GM19035 (cell line): ENCODE measurements around the gene EEF1B2.
"Not testable (repeated sequence)": the region's sequence is repeated elsewhere in the genome, so short reads cannot be mapped to it uniquely, and the experiment has no call there.

Experiments used
- ATAC-seq: cut with Tn5 transposase; IDR thresholded peaks from one replicate; pipeline ENCODE4 v1.9.1; 2021; ENCODE audit not compliant: unreplicated experiment

Gene EEF1B2

DNA sequence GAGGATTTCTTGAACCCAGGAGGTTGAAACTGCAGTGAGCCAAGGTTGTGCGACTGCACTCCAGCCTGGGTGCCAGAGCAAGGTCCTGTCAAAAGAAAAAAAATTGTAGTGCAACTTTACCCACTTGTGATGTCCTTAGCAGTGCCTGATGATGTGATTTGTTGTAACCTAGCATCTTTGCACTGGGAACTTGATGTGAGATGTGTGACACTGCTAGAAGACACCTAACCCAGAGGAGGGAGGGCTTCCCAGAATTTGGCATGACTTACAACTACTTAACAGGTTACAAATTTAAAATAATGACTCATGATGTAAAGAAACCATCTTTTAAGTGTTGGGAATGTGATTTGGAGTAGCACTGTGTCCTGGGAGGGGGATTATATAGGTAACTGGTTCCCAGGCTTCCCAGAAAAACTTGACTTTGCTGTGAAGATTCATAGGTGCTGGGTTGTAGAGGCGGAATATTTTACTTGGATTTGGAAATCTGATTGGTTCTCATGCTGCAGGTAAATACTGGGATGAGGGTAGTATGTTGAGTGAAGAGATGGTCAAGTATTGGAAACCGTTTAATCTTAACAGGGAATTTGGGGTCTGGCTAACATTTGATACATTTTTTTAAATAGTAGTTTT, 3.7 kb downstream of the EEF1B2 start:
- no peak for ATAC-seq

DNA sequence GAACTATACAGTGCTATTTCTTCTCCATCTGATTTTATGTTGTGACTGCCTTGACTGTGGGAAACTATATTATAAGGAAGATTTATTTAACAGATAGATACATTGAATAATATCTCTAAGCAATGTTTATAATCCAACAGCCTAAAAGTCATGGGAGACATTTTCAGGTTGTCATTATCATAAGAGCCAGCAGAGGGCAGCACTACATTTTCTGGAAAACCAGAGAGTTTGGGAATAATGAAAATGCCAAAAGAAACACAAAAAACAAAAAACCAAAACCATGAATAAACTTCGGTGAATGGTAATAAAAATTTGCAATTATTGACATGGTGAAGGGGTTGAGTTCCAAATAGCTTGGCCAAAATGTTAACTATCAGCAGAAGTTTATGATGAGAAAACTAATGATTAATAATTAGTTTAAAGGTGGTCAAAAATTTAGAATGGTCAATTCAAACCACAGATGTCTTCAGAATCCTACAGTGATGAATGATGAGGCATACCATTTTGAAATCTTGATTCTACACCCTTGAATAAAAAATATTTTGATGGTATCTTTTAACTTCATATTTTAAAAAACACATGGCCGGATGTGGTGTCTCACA, 4.7 kb downstream of the EEF1B2 start:
- no peak for ATAC-seq

DNA sequence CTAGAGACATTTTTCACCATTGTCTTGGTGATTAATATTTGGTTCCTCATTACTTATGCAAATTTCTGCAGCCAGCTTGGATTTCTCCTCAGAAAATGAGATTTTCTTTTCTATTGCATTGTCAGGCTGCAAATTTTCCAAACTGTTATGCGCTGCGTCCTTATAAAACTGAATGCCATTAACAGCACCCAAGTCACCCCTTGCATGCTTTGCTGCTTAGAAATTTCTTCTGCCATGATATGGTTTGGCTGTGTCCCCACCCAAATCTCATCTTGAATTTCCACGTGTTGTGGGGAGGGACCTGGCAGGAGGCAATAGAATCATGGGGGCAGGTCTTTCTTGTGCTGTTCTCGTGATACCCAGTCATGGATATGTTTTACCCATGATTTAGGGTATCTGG, 8.5 kb downstream of the EEF1B2 start:
- not testable (repeated sequence) for ATAC-seq

DNA sequence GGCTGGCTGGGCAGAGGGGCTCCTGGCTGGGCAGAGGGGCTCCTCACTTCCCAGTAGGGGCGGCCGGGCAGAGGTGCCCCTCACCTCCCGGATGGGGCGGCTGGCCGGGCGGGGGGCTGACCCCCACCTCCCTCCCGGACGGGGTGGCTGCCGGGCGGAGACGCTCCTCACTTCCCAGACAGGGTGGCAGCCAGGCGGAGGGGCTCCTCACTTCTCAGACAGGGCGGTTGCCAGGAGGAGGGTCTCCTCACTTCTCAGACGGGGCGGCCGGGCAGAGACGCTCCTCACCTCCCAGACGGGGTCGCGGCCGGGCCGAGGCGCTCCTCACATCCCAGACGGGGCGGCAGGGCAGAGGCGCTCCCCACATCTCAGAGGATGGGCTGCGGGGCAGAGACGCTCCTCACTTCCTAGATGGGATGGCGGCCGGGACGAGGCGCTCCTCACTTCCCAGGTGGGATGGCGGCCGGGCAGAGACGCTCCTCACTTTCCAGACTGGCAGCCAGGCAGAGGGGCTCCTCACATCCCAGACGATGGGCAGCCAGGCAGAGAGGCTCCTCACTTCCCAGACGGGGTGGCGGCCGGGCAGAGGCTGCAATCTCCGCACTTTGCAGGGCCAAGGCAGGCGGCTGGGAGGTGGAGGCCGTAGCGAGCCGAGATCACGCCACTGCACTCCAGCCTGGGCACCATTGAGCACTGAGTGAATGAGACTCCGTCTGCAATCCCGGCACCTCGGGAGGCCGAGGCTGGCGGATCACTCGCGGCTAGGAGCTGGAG, 12.1 kb downstream of the EEF1B2 start:
- ATAC-seq, result not testable (repeated sequence)

DNA sequence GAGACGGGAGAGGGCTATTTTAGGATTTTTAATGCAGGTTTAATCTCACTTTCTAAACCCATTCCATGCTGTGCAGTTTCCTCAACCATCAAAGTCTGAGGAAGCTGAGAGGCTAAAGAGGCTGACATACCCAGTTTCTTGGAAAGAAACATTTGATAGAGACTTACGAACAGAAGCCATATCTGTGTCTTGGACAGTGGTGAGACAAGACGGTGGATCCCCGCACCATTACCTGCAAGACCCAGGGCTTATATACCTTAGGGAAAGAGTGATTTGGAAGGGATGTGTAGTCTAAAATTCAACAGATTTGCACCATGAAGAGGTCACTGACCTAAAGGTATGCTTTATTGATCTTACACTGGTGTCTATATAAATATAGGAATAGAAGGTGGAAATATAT, 13.5 kb downstream of the EEF1B2 start:
- no peak for ATAC-seq

DNA sequence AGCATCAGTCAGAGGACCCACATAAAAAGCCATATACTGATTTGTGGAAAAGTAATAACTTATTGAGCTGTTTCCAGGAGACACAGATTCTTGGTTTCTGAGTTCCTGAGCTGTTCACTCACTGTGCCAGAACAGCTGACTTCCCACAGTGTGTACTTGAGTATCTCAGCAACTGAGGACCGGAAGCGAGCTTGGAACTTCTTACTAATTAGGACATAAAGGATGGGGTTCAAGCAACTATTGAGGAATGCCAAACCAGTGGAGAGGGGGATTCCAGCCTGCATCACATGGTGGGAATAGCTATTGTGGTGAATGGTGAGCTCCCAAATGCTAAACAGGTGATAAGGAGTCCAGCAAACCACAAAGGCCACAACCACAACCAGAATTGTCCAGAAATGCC, 16.4 kb downstream of the EEF1B2 start:
- ATAC-seq, result no peak

DNA sequence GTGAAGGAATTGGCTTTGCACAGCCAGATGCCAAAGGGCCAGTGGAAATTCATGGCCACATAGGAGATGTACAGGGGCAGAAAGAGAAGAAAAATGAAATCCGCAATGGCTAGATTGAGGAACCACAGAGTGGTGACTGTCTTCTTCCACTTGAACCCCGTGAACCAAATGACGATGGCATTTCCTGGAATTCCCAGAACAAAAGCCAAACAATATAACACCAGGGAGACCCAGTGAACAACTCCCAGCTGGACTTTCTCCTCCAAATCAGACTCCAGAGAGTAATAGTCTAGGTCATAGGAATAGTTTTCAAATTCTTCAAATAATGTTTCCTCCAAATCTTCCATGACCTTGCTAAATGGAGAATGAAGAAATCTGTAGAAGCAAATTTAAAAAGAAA, 17.2 kb downstream of the EEF1B2 start:
- no peak for ATAC-seq

DNA sequence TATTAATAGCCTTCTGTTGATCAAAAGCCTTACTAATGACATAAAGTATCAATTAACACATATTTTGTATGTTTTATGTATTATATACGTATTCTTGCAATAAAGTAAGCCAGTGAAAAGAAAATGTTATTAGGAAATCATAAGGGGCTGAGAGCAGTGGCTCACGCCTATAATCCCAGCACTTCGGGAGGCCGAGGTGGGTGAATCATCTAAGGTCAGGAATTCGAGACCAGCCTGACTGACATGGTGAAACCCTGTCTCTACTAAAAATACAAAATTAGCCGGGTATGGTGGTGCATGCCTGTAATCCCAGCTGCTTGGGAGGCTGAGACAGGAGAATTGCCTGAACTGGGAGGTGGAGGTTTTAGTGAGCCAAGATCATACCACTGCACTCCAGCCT, 21.8 kb downstream of the EEF1B2 start:
- ATAC-seq, result not testable (repeated sequence)

DNA sequence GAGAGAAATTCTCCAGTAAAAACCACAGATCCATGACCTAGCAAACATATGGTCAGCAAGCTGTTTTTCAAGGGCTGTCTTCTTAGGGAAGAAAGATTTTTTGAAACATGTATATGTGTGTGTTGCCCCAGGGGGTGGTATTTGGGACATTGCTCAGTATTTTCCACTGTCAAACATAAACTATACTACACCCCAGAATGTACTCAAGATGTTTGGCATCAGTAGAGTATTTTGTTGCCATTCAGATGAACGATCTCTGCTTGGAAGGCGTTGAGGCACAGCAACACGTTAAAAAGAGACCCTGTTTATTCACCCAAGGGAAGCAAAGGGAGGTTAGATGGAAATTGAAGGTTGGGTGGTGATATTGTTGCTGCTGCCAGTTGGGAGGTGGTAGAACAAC, 30.0 kb downstream of the EEF1B2 start:
- no peak for ATAC-seq

DNA sequence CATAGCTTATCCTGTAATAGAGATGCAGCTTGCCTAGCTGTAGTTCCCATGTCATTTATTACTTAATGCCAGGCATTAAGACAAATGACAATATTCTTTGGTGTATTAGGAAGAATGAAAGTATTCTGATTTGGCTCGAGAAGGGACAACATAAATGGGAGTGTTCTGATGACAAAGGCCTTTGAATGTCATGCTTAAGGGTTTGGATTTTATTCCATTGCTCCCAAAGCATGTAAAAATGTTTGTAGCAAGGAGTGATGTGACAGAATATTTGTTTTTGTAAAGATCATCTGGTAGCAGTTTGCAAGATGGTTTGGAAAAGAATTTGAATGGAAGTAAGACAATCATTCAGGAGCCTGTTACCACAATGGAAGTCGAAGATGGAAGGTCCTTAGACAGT, 30.4 kb downstream of the EEF1B2 start:
- ATAC-seq, result no peak

DNA sequence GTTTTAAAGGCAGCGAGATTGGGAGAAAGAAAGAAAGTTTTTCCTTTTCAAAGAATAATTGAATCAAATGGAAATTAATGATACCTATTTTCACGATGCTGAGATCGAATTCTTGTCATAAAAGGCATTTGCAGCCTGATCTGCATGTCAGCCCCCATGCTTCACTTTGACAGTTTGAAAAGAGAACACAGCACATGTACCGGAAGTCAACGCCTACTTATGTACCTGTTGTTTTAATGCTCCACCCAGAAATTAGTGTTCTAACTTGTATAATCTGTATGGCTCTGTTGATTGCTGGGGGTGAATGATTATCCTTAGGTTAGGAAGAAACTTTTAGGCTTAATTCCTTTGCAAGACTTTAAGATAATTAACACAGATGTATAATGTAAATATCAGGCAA, 31.0 kb downstream of the EEF1B2 start:
- no peak for ATAC-seq

DNA sequence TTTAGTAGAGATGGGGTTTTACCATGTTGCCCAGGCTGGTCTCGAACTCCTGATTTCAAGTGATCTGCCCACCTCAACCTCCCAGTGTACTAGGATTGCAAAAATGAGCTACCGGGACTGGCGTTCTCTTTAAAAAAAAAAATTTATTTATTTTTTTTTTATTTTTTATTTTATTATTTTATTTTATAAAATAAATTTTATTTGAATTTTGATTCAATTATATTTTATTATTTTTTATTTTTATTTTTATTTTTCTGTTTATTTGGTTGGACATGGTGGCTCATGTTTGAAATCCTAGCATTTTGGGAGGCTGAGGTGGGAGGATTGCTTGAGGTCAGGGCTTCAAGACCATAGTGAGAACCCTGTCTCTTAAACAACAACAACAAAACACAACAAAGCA, 32.5 kb downstream of the EEF1B2 start:
- ATAC-seq, result no peak

DNA sequence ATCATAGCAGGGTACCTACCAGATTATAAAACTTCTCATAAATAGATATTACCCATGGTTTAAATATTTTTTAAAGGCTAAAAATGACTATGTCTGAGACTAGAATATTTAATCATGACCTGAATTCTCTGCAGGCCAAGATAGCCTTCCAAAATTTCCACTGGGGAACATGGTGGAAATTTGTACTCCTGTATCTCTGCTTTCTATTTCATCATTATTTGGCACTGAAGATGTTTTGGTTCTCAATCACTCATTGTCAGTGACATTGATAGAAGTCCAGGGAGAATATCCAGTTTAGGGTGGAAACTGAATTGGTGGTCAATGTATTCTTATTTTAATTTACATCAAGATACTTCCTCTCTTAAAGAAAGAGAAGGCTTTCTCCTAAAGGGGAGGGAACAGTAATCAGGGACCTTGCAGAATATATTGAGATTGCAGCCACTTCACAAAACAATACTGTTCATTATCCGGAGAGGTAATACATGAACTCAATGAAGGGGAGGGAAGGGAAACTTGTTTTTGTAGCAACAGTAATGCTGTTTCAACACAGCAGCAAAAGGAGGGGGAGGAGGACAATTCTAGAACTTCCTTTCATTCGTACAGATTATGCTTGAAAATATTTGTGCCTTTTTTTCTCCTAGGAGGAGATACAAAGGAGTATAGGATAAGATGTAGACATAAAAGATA, 34.1 kb downstream of the EEF1B2 start:
- no peak for ATAC-seq

DNA sequence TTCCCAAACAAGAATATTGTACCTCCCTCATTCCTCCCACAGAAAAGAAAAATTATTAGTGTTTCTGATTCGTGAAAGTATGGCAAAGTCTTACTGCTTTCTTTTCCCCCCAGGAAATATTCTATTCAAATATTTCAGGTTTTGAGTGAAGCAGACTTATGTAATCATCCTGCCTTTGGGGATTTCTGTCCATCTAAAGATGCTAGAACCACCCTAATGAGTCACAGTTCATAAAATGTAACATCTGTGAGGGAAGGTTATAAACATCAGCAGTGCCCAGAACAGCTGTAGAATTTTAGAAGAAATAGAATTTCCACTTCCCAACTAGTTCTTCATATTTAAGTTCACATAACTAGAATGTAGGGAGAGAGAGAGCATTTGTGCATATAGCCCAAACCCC, 39.0 kb downstream of the EEF1B2 start:
- no peak for ATAC-seq

DNA sequence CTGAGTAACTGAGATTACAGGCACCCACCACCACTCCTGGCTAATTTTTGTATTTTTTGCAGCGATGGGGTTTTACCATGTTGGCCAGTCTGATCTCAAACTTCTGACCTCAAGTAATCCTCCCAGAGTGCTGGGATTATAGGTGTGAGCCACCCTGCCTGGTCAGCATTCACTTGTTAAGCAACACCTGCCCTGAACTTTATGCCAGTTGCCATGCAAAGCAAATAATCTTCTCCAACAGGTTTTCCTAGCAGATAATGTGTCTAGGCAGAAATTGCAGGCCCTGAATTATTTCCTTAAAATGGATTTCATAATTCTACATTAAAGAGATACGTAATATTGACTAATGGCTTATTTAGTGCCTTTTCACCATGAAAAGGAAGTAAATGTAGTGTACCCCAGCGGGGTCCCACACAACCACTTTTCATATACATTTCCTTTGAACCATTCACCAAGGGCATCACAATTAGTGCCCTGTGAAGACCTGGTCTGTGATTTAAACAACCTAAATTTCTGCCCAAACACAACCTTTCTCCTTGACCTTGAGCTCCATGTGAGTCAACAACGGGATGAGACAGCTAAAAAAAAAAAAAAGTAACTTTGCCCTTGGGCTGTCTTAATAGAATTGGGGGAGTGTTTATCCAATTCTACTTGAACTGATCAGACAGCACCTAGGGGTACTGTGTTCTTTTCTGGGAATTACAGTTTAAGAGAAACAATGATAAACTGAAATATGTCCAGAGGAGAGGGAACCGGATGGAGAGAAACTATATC, 41.6 kb downstream of the EEF1B2 start:
- no peak for ATAC-seq

DNA sequence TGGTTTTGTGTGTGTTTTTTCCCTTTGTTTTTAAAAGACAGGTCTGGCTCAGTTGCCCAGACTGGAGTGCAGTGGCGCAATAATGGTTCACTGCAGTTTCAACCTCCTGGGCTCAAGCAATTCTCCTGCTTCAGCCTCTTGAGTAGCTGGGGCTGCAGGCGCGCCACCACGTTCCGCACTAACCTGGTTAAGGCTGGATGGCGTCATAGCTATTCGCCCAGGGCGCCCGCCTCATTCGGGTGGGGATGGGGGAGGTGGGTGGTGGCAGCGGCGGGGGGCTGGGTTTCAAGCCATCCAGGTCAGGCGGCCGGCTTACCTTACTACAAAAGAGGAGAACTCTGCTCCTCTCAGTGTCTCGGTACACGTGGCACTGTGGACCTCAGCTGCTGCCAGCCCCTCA, 42.8 kb downstream of the EEF1B2 start:
- no peak for ATAC-seq

DNA sequence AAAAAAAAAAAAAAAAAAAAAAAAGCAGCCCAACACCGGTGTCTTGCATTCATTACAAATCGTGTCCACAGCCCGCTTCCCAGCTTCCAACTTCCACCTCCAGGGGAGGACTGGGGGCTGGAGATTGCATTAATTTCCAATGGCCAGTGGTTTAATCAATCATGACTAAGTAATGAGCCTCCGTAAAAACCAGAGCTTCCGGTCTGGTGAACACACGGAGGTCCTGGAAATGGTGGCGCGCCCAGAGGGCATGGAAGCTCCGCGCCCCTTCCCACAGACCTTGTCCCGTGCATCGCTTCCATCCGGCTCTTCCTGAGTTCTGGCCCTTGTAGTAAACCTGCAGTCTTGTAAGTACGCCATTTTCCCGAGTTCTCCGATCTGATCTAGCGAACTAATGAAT, 43.6 kb downstream of the EEF1B2 start:
- ATAC-seq, result no peak

DNA sequence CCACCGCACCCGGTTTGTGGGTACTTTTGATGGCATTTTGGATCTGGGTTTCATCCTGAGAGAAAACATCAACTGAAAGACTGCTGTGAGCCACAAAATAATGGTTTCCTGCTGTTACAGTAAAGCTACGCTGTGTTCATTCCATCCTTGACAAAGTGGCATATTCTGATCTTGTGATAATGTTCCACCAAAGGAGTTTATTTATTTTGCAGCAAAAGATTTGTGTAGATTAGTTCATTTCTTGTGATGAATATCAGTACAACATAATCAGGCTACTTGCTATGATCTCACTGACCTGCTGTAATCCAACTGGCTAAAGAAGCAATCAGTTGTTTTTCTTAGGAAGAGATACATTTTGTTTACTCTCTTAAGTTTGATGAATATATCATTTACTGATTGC, 45.0 kb downstream of the EEF1B2 start:
- ATAC-seq, result no peak

DNA sequence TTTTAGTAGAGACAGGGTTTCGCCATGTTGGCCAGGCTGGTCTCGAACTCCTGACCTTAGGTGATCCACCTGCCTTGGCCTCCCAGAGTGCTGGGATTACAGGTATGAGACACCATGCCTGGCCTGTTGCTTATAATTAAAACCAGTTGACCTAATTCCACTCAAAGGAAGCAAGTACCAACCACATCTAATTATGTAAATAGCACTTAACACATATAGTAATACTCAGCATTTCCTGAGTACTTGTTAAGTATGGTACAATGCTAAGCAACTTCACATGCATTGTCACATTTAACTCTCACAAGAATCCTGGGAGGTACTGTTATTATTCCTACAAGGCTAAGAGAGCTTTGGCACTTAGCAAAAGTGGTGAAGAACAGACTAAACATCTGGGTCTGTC, 47.6 kb downstream of the EEF1B2 start:
- ATAC-seq, result not testable (repeated sequence)

DNA sequence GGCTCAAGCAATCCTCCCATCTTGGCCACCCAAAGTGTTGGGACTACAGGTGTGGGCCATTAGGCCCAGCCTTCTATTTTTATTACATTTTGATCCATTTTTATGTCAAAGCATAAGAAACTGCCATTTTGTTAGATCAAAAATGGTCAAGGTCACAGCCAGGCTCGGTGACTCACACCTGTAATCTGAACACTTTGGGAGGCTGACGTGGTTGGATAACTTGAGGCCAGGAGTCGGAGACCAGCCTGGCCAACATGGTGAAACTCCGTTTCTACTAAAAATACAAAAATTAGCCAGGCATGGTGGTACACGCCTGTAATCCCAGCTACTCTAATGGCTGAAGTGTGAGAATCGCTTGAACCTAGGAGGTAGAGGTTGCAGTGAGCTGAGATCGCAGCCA, 49.2 kb downstream of the EEF1B2 start:
- ATAC-seq, result no peak

DNA sequence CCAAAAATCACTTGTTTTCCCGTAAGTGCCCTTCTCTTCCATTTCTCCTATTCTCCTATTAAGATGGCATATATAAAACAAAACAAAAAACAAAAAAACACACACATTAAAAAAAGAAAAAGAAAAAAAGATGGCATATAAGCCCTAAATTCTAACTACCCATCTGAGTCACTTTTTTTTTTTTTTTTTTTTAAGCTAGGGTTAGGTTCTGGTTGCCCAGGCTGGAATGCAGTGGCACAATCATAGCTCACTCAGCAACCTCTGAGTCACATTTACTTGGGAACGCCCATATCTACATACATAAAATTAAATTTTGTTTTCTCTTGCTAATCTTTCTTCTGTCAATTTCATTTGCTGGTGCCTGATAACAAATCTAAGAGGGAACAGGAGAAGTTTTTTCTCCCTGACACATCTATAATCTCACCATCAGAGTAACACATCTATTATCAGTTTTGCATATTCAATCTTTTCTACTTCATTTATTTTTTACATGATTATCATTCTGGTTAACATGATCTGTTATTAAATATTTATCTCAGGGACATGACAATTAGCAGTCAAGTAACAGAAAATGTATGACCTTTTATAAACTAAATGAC, 52.1 kb downstream of the EEF1B2 start:
- ATAC-seq, result no peak
